ENCODE results near the gene HMHB1.

- no peak for TF ChIP-seq CTCF (optimal IDR thresholded peaks at IDR 0.05 in 1 of 3, IDR thresholded peaks at IDR 0.05 in 1 of 3, conservative IDR thresholded peaks at IDR 0.05 in 1 of 3; ENCODE audit: extremely low read depth in 1 of 3, insufficient read depth in 2 of 3, low read length in 3 of 3)
- no peak for TF ChIP-seq EZH2 (IDR thresholded peaks at IDR 0.05; ENCODE audit: low read length)
Observed at GRCh38 chr5:143801252-143801939, 10.6 kb upstream of the HMHB1 start.

Measured in keratinocyte (primary cell).